Measurements from ENCODE around the gene TBCB. TPM values are rescaled to one million over a fixed set of nuclear protein-coding genes. Genes with fewer than 3 reads are reported as not detected.

The TBCB gene
- total RNA-seq, 2 donors from 2014 or later, result 49.8 to 71.3 TPM

GRCh38 chr19:36100476-36100875, 14.8 kb upstream of the TBCB start:
- TF ChIP-seq, protein P1, sequence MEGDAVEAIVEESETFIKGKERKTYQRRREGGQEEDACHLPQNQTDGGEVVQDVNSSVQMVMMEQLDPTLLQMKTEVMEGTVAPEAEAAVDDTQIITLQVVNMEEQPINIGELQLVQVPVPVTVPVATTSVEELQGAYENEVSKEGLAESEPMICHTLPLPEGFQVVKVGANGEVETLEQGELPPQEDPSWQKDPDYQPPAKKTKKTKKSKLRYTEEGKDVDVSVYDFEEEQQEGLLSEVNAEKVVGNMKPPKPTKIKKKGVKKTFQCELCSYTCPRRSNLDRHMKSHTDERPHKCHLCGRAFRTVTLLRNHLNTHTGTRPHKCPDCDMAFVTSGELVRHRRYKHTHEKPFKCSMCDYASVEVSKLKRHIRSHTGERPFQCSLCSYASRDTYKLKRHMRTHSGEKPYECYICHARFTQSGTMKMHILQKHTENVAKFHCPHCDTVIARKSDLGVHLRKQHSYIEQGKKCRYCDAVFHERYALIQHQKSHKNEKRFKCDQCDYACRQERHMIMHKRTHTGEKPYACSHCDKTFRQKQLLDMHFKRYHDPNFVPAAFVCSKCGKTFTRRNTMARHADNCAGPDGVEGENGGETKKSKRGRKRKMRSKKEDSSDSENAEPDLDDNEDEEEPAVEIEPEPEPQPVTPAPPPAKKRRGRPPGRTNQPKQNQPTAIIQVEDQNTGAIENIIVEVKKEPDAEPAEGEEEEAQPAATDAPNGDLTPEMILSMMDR (IDR thresholded peaks at IDR 0.05), result no peak
- TF ChIP-seq POLR2A (IDR thresholded peaks at IDR 0.05), result no peak
- no peaks in the 10 kb centered on the region for H3K9me3 ChIP-seq
- ATAC-seq, result no peak
- H3K27ac ChIP-seq, result no peak overlapping the region
- no peaks in the 10 kb centered on the region for H3K36me3 ChIP-seq (replicated peaks in 1 of 2; ENCODE audit: insufficient read depth in 1 of 2, low read depth in 2 of 2)
- WGBS, 2 donors, result 76 to 77% methylated on average over 3 to 5 of the region's 5 CpGs
- H3K4me1 ChIP-seq, result no peaks in the 10 kb centered on the region
- no peak for DNase-seq
- H3K27me3 ChIP-seq, result no peaks in the 10 kb centered on the region
- H3K4me3 ChIP-seq, result no peak overlapping the region
- intact Hi-C loops (cut with DNase I), result no loop called here

DNA sequence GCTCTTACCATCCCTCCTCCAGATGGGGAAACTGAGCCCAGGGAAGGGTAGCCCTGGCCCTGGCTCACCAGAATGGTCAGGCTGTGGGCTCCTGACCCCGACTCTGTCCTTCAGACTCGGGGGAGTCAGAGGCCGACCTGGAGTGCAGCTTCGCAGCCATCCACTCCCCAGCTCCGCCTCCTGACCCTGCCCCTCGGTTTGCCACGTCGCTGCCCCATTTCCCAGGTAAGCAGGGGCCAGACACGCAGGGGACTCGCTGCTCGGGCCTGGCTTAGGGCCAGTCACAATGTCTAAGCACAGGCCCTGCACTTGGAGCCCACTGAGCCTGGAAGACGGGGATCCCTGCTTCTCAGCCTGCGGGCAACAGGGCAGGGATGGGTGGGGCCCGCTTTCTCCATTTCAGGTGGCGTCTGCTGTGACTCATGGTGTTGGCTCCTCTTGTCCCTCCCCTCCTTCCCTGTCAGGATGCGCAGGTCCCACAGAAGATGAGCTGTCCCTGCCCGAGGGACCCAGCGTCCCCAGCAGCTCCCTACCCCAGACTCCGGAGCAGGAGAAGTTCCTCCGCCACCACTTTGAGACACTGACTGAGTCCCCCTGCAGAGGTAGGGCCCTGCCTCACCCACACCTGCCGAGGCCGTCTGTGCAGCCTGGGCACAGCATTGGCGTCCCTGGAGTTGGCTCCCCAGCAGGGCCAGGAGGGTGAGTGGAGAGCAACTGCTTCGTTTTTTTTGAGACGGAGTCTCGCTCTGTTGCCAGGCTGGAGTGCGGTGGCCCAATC, 13.5 kb upstream of the TBCB start:
- intact Hi-C loops (cut with DNase I), result no loop called here

DNA sequence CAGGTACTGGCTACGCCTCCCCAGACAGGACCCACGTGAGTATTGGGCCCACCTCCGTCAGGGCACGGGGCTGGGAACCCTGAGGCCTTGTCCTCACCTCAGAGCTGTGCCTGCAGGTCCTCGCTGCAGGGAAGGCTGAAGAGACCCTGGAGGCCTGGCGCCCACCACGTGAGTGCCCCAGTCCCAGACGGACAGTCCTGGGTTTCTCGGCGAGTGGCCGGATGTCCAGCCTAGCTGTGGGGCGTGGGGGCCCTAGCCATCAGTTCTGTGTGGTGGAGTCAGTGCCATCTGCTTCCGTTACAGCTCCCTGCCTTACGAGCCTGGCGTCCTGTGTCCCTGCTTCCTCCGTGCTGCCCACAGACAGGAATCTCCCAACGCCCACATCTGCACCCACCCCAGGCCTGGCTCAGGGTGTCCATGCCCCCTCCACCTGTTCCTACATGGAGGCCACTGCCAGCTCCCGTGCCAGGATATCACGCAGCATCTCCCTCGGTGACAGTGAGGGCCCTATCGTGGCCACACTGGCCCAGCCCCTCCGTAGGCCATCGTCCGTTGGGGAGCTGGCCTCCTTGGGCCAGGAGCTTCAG, 12.1 kb upstream of the TBCB start:
- intact Hi-C loops (cut with DNase I), result no loop called here

More for the DNA sequence above, 13.5 kb upstream of the TBCB start:
- no peaks in the 10 kb centered on the region for H3K9me3 ChIP-seq
- WGBS, 2 donors, result 85 to 87% methylated on average over 18 to 27 of the region's 27 CpGs
- no peak for DNase-seq
- H3K4me3 ChIP-seq, result no peak overlapping the region
- no peak overlapping the region for H3K27ac ChIP-seq
- H3K27me3 ChIP-seq, result no peaks in the 10 kb centered on the region
- H3K4me1 ChIP-seq, result no peaks in the 10 kb centered on the region
- no peaks in the 10 kb centered on the region for H3K36me3 ChIP-seq (replicated peaks in 1 of 2; ENCODE audit: insufficient read depth in 1 of 2, low read depth in 2 of 2)
- no peak for ATAC-seq
- TF ChIP-seq, protein P1 (IDR thresholded peaks at IDR 0.05), result no peak
- no peak for TF ChIP-seq POLR2A (IDR thresholded peaks at IDR 0.05)

GRCh38 chr19:36103842-36104552, 11.3 kb upstream of the TBCB start:
- H3K27ac ChIP-seq, result no peak overlapping the region
- intact Hi-C loops (cut with DNase I), result no loop called here
- no peak for ATAC-seq
- no peaks in the 10 kb centered on the region for H3K9me3 ChIP-seq
- no peaks in the 10 kb centered on the region for H3K4me1 ChIP-seq
- no peak overlapping the region for H3K4me3 ChIP-seq
- no peak for DNase-seq
- WGBS, 2 donors, result 87 to 96% methylated on average over 11 to 12 of the region's 12 CpGs
- no peaks in the 10 kb centered on the region for H3K36me3 ChIP-seq (replicated peaks in 1 of 2; ENCODE audit: insufficient read depth in 1 of 2, low read depth in 2 of 2)
- TF ChIP-seq, protein P1 (IDR thresholded peaks at IDR 0.05), result no peak
- no peak for TF ChIP-seq POLR2A (IDR thresholded peaks at IDR 0.05)
- H3K27me3 ChIP-seq, result no peaks in the 10 kb centered on the region

More for the DNA sequence above, 12.1 kb upstream of the TBCB start:
- Histone ChIP-seq H3K27me3 (no peaks in the 10 kb centered on the region), H3K27ac (no peak overlapping the region), H3K4me1 (no peaks in the 10 kb centered on the region), H3K36me3 (replicated peaks in 1 of 2; ENCODE audit: insufficient read depth in 1 of 2, low read depth in 2 of 2) (no peaks in the 10 kb centered on the region), H3K9me3 (no peaks in the 10 kb centered on the region), H3K4me3 (no peak overlapping the region)
- no peak for DNase-seq
- whole genome bisulfite sequencing, 2 donors, result 88 to 89% methylated on average over 5 to 23 of the region's 24 CpGs
- TF ChIP-seq POLR2A (IDR thresholded peaks at IDR 0.05), result no peak
- TF ChIP-seq, protein P1 (IDR thresholded peaks at IDR 0.05), result no peak
- no peak for ATAC-seq

Data from body of pancreas (tissue), 4 donors.